ENCODE data around the gene LIMK2. TPM values are rescaled to one million over a fixed set of nuclear protein-coding genes. Genes with fewer than 3 reads are reported as not detected.
A peak's percentile ranks its signal among the peaks of the same experiment; 100 is the strongest.

The LIMK2 gene
- total and polyA plus RNA-seq, 10 donors, result 6.1 to 182 (median 60.6) TPM

- Histone ChIP-seq H3K4me3 (no peak overlapping the region), H3K36me3 (peaks cover 0 to 98% (median 74%) of the 10 kb centered on the region in 6 donors), H3K4me1 (peaks cover 0 to 49% (median 11%) of the 10 kb centered on the region in 6 donors), H3K9me3 (no peaks in the 10 kb centered on the region), H3K27ac (no peak overlapping the region), H3K27me3 (replicated peaks in 1 of 7) (no peaks in the 10 kb centered on the region)
- intact Hi-C loops (cut with DNase I; ENCODE audit: low total_unique reads), result loop anchor here (10.0 kb wide), 1 partner anchor 62 kb away; the partner anchor contains the start of gene LIMK2
- DNase-seq, result no peak
- peak in 1 of 3 donors; percentile 73 for TF ChIP-seq POLR2AphosphoS5 (IDR thresholded peaks at IDR 0.05)
- TF ChIP-seq CTCF (IDR thresholded peaks at IDR 0.05 in 8 of 11, conservative IDR thresholded peaks at IDR 0.05 in 3 of 11), result no peak
- TF ChIP-seq POLR2A (IDR thresholded peaks at IDR 0.05), result no peak
- 92 to 97% (median 94%) methylated on average over 43 to 69 of the region's 69 CpGs for WGBS, 5 donors
These were observed 64.5 kb downstream of the LIMK2 start for GRCh38 chr22:31276426-31277167.

DNA sequence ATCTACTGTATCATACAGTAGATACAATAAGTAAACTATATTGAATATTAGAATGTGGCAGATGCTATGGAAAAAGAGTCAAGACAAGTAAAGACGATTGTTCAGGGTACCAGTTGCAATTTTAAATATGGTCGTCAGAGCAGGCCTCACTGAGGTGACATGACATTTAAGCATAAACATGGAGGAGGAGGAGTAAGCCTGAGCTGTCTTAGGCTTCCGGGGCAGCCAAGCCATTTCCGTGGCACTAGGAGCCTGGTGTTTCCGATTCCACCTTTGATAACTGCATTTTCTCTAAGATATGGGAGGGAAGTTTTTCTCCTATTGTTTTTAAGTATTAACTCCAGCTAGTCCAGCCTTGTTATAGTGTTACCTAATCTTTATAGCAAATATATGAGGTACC is 65.6 kb downstream of the LIMK2 start:
- Histone ChIP-seq H3K27ac (peak overlapping the region; percentile 1 to 99 (median 62)), H3K36me3 (peaks cover 0 to 98% (median 85%) of the 10 kb centered on the region in 6 donors), H3K27me3 (replicated peaks in 1 of 7) (no peaks in the 10 kb centered on the region), H3K9me3 (no peaks in the 10 kb centered on the region), H3K4me3 (no peak overlapping the region), H3K4me1 (peaks cover 0 to 55% (median 20%) of the 10 kb centered on the region in 6 donors)
- TF ChIP-seq POLR2AphosphoS5 (IDR thresholded peaks at IDR 0.05) (no peak), CTCF (IDR thresholded peaks at IDR 0.05 in 8 of 11, conservative IDR thresholded peaks at IDR 0.05 in 3 of 11) (no peak), POLR2A (IDR thresholded peaks at IDR 0.05) (no peak)
- 81 to 93% (median 86%) methylated on average over 5 of the region's 5 CpGs for WGBS, 5 donors
- DNase-seq, result no peak
- intact Hi-C loops (cut with DNase I; ENCODE audit: low total_unique reads), result loop anchor here (10.0 kb wide), 1 partner anchor 63 kb away; the partner anchor contains the start of gene LIMK2

DNA sequence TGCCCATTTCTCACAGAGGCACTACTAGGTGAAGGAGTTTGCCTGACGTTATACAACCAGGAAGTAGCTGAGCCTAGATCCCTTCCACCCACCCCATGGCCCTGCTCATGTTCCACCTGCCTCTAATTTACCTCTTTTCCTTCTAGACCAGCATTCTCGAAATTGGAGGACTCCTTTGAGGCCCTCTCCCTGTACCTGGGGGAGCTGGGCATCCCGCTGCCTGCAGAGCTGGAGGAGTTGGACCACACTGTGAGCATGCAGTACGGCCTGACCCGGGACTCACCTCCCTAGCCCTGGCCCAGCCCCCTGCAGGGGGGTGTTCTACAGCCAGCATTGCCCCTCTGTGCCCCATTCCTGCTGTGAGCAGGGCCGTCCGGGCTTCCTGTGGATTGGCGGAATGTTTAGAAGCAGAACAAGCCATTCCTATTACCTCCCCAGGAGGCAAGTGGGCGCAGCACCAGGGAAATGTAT is 66.1 kb downstream of the LIMK2 start:
- Histone ChIP-seq H3K4me3 (no peak overlapping the region), H3K4me1 (peaks cover 0 to 55% (median 20%) of the 10 kb centered on the region in 6 donors), H3K27me3 (replicated peaks in 1 of 7) (no peaks in the 10 kb centered on the region), H3K27ac (peak overlapping the region; percentile 1 to 99 (median 62)), H3K36me3 (peaks cover 3 to 98% (median 88%) of the 10 kb centered on the region in 6 donors), H3K9me3 (no peaks in the 10 kb centered on the region)
- WGBS, 5 donors, result 84 to 91% (median 88%) methylated on average over 9 of the region's 9 CpGs
- TF ChIP-seq POLR2AphosphoS5 (IDR thresholded peaks at IDR 0.05), result peak; percentile 67 to 87 (median 71)
- no peak for TF ChIP-seq POLR2A (IDR thresholded peaks at IDR 0.05)
- intact Hi-C loops (cut with DNase I; ENCODE audit: low total_unique reads), result loop anchor here (10.0 kb wide), 1 partner anchor 63 kb away; the partner anchor contains the start of gene LIMK2
- DNase-seq, result no peak

DNA sequence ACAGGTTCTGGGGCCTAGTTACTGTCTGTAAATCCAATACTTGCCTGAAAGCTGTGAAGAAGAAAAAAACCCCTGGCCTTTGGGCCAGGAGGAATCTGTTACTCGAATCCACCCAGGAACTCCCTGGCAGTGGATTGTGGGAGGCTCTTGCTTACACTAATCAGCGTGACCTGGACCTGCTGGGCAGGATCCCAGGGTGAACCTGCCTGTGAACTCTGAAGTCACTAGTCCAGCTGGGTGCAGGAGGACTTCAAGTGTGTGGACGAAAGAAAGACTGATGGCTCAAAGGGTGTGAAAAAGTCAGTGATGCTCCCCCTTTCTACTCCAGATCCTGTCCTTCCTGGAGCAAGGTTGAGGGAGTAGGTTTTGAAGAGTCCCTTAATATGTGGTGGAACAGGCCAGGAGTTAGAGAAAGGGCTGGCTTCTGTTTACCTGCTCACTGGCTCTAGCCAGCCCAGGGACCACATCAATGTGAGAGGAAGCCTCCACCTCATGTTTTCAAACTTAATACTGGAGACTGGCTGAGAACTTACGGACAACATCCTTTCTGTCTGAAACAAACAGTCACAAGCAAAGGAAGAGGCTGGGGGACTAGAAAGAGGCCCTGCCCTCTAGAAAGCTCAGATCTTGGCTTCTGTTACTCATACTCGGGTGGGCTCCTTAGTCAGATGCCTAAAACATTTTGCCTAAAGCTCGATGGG is 66.7 kb downstream of the LIMK2 start:
- Histone ChIP-seq H3K27me3 (replicated peaks in 1 of 7) (no peaks in the 10 kb centered on the region), H3K9me3 (no peaks in the 10 kb centered on the region), H3K4me3 (no peak overlapping the region), H3K27ac (peak overlapping the region; percentile 1 to 99 (median 62)), H3K4me1 (peaks cover 0 to 61% (median 24%) of the 10 kb centered on the region in 6 donors), H3K36me3 (peaks cover 3 to 98% (median 88%) of the 10 kb centered on the region in 6 donors)
- DNase-seq, result no peak
- 83 to 87% (median 85%) methylated on average over 6 of the region's 6 CpGs for WGBS, 5 donors
- TF ChIP-seq POLR2AphosphoS5 (IDR thresholded peaks at IDR 0.05) (peak in 1 of 3 donors; percentile 84), CTCF (IDR thresholded peaks at IDR 0.05 in 8 of 11, conservative IDR thresholded peaks at IDR 0.05 in 3 of 11) (no peak)
- intact Hi-C loops (cut with DNase I; ENCODE audit: low total_unique reads), result loop anchor here (10.0 kb wide), 1 partner anchor 64 kb away; the partner anchor contains the start of gene LIMK2

Measured in spleen (tissue), 11 donors.